NCI-H2107 (cell line): ENCODE results near the gene UGT1A7.

Experiments used
- DNase-seq: peaks from one replicate; lab custom pipeline; 2025; lab: John Stamatoyannopoulos, UW

UGT1A7 gene

DNA sequence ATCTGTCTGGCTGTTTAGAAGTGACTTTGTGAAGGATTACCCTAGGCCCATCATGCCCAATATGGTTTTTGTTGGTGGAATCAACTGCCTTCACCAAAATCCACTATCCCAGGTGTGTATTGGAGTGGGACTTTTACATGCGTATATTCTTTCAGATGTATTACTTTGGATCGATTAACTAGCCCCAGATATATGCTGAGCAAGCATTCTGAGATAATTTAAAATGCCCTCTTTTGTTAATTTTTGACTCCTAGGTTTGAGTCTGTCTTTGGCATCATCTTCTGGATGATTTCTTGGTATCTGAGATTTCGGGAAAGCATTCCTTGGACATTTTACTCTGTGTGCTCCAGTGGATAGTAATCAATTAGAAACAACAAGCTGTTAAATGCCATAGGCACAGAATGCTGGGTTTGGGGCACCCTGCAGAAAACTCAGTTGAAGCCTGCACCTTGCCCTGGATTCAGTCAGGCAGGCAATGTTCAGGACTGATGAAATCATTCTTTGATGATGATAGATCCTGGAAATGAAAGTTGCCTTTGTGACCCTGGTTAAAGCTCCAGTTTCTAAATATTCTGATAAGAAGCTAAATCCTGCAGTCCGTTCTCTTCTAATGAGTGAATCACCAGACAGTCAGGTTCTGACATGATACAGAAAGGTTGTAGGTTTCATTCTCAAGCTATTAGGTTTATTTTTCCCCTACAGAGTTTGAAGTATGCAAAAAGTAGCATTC, 79.5 kb downstream of the UGT1A7 start:
- DNase-seq = no peak

DNA sequence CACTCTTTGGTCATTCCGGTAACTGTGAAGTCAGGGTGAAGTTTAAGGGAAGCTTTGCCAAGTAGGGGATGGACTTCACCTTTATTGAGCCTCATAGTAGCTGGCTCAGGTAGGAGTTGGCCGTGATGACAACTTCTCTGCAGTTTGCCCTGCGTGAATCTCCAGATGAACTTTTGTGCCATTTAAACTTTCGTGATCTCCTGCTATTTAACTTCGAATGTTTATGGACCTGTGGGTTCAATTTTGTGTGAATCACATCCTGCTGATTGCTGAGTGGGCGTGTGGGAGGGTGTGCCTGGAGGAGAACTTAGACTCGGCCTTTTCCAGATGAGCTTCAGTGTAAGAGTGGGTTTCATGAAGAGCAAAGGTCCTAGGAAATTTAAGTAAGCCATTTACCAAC, 82.6 kb downstream of the UGT1A7 start:
- no peak for DNase-seq

DNA sequence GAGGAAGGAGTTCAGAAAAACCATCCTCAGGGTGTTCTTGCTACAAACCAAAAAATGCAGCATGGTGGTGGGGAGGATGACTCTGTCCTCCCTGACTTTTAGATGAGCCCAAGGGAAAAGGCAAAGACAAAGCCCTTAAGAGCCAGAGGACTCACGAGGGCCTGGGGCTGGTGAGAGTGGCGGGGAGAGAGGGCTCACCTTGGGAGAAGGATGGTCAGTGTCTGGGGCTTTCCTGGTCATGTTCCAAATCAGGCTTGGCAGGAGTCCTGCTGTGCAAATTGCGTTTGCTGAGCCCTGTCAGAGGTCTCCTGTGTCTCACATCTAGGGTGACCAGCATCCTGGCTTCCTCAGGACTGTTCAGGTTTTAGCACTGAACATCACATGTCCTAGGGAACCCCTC, 83.1 kb downstream of the UGT1A7 start:
- DNase-seq = no peak

DNA sequence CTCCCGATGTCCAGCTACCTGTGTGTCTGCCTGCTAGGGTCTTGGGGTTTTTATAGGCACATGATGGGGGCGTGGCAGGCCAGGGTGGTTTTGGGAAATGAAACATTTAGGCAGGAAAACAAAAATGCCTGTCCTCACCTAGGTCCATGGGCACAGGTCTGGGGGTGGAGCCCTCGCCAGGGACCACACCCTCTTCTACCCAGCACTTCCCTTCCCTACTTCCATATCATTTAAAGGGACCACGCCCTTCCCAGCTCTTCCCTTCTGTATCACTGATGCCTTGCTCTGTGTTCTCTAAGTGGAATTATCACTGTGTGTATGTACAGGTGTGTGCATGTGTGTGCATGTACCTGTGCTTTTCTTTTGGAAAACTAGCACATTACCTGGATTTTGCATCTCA, 84.7 kb downstream of the UGT1A7 start:
- DNase-seq = no peak

DNA sequence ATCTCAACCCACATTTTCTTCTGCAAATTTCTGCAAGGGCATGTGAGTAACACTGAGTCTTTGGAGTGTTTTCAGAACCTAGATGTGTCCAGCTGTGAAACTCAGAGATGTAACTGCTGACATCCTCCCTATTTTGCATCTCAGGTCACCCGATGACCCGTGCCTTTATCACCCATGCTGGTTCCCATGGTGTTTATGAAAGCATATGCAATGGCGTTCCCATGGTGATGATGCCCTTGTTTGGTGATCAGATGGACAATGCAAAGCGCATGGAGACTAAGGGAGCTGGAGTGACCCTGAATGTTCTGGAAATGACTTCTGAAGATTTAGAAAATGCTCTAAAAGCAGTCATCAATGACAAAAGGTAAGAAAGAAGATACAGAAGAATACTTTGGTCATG, 86.4 kb downstream of the UGT1A7 start:
- no peak for DNase-seq

DNA sequence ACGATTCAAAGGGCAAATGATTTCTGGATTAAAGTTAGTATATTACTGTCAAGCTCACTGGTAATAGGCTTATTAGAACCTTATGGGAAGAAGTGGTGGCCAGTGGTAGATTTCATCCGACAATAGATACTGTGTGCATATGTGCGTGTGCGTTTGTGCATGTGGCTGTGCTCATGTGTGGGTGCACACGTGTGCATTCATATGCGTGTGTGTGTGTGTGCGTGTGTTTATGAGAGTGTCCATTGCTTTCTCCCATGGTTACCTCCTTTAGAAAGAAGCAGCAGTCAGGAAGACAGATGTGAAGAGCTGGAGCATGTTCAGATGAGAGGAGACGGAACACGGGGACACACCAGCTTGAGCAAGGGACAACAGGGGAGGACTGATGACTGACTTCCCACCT, 87.6 kb downstream of the UGT1A7 start:
- DNase-seq = no peak

DNA sequence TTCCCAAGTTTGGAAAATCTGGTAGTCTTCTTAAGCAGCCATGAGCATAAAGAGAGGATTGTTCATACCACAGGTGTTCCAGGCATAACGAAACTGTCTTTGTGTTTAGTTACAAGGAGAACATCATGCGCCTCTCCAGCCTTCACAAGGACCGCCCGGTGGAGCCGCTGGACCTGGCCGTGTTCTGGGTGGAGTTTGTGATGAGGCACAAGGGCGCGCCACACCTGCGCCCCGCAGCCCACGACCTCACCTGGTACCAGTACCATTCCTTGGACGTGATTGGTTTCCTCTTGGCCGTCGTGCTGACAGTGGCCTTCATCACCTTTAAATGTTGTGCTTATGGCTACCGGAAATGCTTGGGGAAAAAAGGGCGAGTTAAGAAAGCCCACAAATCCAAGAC, 90.5 kb downstream of the UGT1A7 start:
- no peak for DNase-seq

DNA sequence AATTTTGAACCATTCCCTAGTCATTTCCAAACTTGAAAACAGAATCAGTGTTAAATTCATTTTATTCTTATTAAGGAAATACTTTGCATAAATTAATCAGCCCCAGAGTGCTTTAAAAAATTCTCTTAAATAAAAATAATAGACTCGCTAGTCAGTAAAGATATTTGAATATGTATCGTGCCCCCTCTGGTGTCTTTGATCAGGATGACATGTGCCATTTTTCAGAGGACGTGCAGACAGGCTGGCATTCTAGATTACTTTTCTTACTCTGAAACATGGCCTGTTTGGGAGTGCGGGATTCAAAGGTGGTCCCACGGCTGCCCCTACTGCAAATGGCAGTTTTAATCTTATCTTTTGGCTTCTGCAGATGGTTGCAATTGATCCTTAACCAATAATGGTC, 90.9 kb downstream of the UGT1A7 start:
- no peak for DNase-seq

DNA sequence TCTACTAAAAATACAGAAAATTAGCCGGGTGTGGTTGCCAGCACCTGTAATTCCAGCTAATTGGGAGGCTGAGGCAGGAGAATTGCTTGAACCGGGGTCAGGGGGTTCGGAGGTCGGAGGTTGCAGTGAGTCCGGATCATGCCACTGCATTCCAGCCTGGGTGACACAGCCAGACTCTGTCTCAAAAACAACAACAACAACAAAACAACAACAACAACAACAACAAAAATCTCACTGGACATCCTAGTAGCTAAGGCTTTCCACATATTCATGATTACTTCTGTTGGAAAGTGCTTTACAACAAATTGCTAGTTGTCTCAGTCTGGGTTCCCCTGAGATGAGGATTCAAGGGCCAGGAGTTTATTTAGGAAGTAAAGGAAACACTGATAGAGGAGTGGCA, 92.2 kb downstream of the UGT1A7 start:
- DNase-seq = no peak

DNA sequence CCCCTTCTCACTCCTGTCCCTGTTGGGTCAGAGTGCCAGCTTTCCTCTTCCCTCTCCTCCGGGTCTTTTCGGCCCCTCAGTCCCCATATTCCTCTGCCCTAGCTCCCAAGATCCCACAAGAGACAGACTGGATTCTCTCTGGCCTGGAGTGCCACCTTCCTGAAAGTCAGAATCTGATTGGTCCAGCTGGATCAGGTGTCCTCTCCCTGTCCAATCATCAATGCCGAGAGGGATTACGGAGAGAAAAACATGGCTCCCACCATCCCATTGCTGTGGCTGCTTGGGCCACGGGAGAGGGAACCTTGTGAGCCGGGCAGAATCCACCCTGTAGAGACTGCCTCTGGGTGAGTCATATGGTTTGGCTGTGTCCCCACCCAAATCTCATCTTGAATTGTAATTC, 93.7 kb downstream of the UGT1A7 start:
- DNase-seq = no peak

DNA sequence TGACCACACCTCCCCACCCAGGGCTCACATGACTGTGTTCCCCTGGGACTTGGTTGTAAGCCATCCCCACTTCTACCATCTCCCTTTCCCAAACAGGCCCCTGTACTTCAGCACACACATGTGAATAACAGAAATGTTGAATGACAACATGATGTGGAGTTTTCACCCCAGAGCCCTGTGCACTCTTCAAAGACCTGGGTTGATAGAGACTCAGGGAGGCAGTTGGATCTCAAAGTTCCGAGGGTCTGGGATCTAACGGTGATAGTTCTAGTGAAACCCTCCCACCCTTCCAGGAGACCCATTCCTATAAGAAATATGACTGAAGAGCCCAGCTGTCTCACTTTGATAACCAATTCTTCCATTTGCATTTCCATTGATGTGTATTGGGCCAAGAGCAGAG, 96.3 kb downstream of the UGT1A7 start, which contains the start of gene MROH2A:
TSS of gene MROH2A (plus strand) at position 301 of the 400 bp plus-strand sequence. CDS start 1,029 bp downstream, outside the sequence.
- DNase-seq = no peak

DNA sequence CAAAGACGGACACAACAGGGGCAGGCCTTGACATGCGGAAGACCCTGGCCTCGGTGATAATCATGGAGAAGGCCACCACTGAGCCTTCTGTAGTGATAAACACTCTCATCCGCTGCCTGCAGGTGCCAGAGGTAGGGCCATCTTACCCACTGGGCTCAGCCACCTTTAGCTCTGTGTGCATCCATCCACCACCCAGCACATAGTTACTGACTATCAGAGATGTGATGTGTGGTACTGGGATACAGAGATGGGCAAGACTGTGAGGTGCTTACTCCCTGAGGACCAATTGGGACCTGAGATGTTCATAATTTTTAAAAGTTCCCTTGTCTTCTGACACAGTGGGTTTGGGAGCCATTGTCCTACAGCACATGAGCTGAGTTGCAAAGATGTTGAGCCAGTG, 98.0 kb downstream of the UGT1A7 start:
- DNase-seq = no peak

DNA sequence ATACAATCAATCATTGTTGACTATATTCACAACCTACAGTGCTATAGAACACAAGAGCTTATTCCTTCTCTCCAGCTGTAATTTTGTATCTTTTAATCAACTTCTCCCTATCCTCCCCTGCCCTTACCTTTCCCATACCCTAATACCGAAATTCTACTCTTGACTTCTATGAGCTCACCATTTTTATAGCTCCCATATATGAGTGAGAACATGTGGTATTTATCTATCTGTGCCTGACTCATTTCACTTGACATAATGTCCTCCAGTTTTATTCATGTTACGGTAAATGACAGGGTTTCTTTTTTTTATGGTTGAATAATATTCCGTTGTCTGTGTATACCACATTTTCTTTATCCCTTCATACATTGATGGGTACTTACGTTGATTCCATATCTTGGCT, 99.1 kb downstream of the UGT1A7 start:
- no peak for DNase-seq

DNA sequence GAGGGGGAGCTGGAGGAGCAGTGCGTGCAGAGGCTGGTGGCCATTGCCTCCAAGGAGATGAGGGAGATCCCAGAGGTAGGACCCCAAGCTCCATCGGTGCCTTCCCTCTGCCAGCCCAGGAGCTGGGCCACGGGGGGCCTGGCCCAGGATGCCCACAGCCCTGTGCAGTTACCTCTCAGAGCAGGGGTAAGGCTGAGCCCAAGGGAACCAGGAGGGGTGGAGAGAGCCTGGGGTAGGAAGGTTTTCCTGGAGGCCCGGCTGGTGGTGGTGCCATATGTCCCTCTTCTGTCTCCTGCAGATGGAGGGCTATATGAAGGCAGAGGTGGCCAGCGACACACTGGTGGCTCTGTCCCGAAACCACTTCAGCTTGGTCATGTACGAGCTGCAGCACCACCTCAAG, 107.9 kb downstream of the UGT1A7 start:
- no peak for DNase-seq

DNA sequence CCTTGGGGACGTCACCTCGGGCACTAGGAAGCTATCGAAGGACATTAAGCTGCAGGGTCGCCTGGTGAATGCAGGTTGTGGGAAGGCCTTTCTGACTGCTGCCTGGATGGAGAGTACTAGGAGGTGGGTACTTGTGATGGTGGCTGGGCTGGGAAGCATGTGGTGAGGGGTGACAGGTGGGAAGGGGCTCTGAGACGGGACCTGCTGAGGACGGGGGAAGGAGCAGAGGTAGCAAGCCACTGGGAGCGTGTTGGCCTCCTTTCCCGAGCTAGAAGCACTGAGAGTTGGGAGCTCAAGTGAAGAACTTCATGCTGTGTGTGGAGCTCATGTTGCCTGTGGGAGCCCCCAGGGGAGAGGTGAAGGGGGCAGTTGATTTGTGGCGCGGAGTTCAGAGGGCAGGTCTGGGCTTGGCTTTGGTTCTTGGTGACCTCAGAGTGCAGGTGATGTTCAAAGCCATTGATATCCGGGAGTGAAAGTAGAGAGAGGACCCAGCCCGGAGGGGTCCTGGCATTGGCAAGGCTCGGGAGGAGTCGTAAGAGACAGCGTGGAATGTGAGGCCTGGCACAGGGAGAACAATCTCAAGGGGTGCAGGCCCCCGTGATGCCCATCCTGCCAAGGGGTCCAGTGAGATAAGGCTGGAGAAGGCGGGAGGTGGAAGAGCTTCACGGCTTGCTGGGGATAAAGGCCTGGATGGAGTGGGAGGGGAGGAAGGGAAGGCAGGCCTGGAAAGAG, 109.6 kb downstream of the UGT1A7 start:
- DNase-seq = no peak

DNA sequence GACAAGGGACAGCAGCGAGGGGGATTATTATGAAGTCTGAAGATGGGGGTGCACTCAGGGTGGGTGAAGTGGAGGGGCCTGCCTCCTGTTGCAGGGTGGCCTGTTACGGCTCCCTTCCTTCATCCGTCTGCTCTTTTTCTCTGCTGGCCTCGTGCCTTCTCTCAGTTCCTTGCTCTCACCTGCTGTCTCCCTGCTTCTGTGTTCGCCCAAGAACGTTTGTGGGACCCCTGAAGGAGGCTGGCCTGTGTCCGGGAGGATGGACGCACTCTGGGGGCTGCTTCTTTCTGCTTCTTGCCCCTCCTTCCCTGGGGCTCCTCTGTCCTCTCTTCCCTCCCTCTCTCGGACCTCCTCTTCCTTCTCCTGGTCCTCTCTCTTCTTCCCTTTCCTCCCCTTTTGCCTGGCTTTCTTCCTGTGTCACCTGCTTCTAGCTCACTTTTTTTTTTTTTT, 110.2 kb downstream of the UGT1A7 start:
- no peak for DNase-seq

DNA sequence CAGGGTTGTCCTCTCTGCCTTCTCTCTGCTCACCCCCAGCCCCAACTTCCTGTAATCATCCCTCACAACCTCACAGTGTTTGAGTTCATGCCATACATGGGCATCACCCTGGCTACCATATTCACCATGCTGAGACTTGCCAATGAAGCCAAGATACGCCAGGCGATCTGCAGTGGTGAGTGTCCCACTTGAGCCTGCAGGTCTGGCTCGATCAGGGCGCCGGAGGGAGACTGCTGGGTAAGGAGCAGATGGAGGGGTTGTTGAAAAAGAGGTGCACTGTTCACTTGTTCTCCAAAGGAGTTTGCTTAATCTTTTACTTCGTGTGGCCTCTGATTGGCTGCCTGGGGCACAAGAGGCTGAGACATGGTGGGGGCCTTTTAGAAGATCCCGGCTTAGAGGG, 111.0 kb downstream of the UGT1A7 start:
- DNase-seq = no peak

DNA sequence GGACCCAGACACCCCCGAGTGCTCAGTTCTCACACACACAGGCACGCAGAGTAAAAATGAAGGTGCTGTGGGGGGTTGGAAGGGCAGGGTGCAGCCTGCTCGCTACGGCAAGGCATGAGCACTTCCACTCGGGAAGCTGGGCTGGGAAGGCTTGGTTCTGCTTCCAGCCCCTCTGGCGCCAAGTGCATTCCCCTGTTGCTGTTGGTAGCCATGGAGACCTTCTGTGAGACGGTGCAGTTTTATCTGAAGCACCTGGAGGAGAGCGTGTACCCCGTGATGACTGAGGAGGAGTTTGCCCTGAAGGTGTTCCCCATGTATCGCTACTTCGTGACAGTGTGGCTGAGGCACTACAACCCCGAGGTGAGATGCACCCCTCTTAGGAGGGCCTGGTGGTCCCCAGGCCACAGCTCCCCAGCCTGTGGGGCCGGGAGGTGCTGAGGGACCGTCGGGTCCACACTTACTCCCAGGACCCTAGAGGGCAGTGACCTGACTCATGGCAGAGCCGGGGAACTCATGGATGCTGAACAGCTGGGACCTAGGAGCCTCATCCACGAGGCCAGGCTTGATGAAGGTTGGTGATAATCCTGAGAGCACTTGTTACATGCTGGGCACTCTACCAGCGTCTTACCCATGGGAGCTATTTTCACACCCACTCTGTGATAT, 111.9 kb downstream of the UGT1A7 start:
- no peak for DNase-seq

DNA sequence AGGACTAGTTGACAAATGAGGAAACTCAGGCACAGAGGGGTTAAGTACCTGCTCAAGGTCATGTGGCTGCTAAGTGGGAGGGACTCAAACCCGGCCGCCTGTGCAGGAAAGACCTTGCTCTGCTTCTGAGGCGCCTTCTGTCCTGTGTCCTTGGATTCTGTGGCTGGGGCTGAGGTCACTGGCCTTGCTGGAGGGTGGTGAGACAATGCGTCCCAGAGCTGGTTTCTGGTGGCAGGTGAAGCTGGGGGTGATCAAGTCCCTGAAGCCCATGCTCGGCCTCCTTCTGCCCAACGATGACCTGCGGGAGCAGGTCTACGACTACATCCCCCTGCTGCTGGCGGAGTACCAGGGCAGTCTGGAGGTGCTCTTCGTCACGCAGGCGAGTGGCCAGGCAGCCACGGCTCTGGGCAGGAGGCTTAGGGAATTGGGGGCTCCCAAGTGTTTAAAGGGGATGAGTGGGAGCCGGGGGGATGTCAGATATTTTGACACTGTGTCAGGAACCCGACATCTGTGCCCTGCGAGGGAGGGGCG, 112.5 kb downstream of the UGT1A7 start:
- no peak for DNase-seq

DNA sequence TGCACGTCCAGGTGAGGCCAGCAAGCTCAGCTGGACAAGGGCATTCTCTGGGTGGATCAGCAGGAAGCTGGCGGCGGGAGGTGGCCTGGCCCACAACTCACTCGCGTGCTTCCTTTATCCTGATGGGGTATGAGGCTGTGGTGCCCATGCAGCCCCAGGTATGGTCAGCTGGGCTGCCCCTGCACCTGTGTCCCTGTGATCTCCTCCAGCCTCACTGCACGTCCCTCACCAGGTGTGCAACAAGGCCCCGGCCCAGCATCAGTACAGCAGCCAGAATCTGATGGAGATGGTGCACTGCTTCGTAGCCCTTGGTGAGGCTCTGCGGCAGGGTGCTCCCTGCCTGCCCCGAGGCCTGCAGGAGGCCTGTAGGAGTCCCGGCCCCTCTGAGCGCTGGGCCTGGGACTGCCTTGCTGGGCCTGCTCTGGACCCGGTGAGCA, 114.1 kb downstream of the UGT1A7 start:
- DNase-seq = no peak

DNA sequence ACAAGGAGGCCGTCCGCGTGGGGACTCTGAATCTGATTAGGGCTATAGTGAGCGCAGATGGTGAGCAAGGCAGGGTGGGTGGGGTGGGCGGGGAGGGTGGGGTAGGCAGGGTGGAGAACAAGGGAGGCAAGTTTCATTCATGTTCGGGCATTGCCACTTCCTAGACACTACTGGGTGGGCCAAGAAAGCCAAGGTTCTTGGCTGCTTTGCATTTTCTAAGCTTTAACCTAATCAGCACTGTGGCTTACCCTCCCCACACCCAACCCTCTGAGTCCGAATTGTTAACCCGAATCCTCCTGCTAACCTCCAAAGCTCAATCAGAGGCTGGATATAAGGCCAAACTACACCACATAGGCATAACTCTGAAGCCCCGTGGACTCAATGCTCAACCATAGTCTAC, 114.6 kb downstream of the UGT1A7 start:
- no peak for DNase-seq

DNA sequence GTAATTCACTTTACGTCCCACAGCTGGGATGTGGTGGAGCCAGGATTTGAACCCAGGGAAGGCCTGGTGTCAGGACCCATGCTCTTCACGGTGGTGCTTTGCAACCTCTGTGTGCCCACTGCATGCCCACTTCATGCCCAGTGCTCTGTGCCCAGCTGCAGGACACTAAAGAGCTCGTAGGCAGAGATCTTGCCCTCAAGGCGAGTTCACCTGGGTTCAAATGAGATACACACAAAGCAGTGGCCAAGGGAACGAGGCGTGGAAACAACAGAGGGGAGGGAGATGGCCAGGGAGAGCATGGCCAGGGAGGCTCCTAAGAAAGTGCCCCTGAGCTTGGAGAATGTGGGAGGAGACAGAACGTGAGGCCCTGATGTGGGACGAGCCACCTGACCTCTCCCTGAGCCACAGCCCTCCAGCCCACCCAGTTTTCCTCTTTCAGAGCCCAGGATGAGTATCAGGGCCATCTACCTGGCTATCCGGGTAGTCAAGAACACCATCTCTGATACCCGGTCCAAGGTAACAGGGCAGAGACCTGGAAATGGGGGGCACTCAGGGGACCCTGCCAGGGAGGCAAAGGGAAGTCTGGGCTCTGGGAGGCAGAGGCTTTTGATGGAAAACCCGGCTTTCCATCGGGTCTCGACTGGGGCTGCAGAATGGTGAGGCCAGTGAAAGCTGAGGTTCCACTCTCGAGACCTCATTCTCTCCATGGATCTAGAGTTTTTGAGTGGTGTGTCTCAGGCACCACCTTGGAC, 116.8 kb downstream of the UGT1A7 start:
- DNase-seq = no peak
